ENCODE data around the gene HELB. TPM values are rescaled to one million over a fixed set of nuclear protein-coding genes. Genes with fewer than 3 reads are reported as not detected.

HELB gene
- total RNA-seq, 1 experiment from 2014 or later: 2.6 TPM

GRCh38 chr12:66367015-66367667 is 64.8 kb downstream of the HELB start:
- no peaks in the 10 kb centered on the region for H3K9me3 Mint-ChIP-seq (ENCODE audit: unreplicated experiment)
- H3K27ac Mint-ChIP-seq (ENCODE audit: low read depth, unreplicated experiment): no peak overlapping the region
- ChIA-PET CTCF (interaction anchor here (0.6 to 1.1 kb wide), 2 partner anchors 283 to 326 kb away, joined by 3 read pairs; no protein-coding TSS in a partner anchor), POLR2A (no interaction called here)
- no peak for TF ChIP-seq CTCF (IDR thresholded peaks at IDR 0.05; ENCODE audit: unreplicated experiment)
- BruUV-seq (replicated peaks): no TSS peak
- no peak for DNase-seq (ENCODE audit: unreplicated experiment)
- no peaks in the 10 kb centered on the region for H3K36me3 Mint-ChIP-seq (ENCODE audit: insufficient read depth, unreplicated experiment)
- intact Hi-C loops (cut with micrococcal nuclease): no loop called here
- no peaks in the 10 kb centered on the region for H3K4me1 Mint-ChIP-seq (ENCODE audit: insufficient read depth, unreplicated experiment)
- no peaks in the 10 kb centered on the region for H3K27me3 Mint-ChIP-seq (ENCODE audit: insufficient read depth, unreplicated experiment)
- H3K4me3 Mint-ChIP-seq (ENCODE audit: unreplicated experiment): no peak overlapping the region

GRCh38 chr12:66371982-66372381 is 69.7 kb downstream of the HELB start:
- POLR2A ChIA-PET: no interaction called here
- H3K4me3 Mint-ChIP-seq (ENCODE audit: unreplicated experiment): no peak overlapping the region
- no peaks in the 10 kb centered on the region for H3K9me3 Mint-ChIP-seq (ENCODE audit: unreplicated experiment)
- intact Hi-C loops (cut with micrococcal nuclease): no loop called here
- TF ChIP-seq CTCF (IDR thresholded peaks at IDR 0.05; ENCODE audit: unreplicated experiment): no peak
- no peaks in the 10 kb centered on the region for H3K4me1 Mint-ChIP-seq (ENCODE audit: insufficient read depth, unreplicated experiment)
- no peaks in the 10 kb centered on the region for H3K27me3 Mint-ChIP-seq (ENCODE audit: insufficient read depth, unreplicated experiment)
- BruUV-seq (replicated peaks): no TSS peak
- H3K27ac Mint-ChIP-seq (ENCODE audit: low read depth, unreplicated experiment): no peak overlapping the region
- no peak for DNase-seq (ENCODE audit: unreplicated experiment)
- H3K36me3 Mint-ChIP-seq (ENCODE audit: insufficient read depth, unreplicated experiment): no peaks in the 10 kb centered on the region
- CTCF ChIA-PET: no interaction called here

GRCh38 chr12:66375560-66375959 is 73.3 kb downstream of the HELB start:
- no peak for TF ChIP-seq CTCF (IDR thresholded peaks at IDR 0.05; ENCODE audit: unreplicated experiment)
- POLR2A ChIA-PET: no interaction called here
- Mint-ChIP-seq H3K4me3 (ENCODE audit: unreplicated experiment) (no peak overlapping the region), H3K36me3 (ENCODE audit: insufficient read depth, unreplicated experiment) (no peaks in the 10 kb centered on the region), H3K27ac (ENCODE audit: low read depth, unreplicated experiment) (no peak overlapping the region), H3K4me1 (ENCODE audit: insufficient read depth, unreplicated experiment) (no peaks in the 10 kb centered on the region), H3K27me3 (ENCODE audit: insufficient read depth, unreplicated experiment) (no peaks in the 10 kb centered on the region), H3K9me3 (ENCODE audit: unreplicated experiment) (no peaks in the 10 kb centered on the region)
- intact Hi-C loops (cut with micrococcal nuclease): no loop called here
- BruUV-seq (replicated peaks): no TSS peak
- CTCF ChIA-PET: interaction anchor here (1.5 to 1.8 kb wide), 2 partner anchors 23 to 33 kb away, joined by 5 to 6 read pairs; no protein-coding TSS in a partner anchor
- no peak for DNase-seq (ENCODE audit: unreplicated experiment)

GRCh38 chr12:66379616-66380015 is 77.3 kb downstream of the HELB start:
- DNase-seq (ENCODE audit: unreplicated experiment): no peak
- no TSS peak for BruUV-seq (replicated peaks)
- ChIA-PET POLR2A (no interaction called here), CTCF (interaction anchor here (0.6 kb wide), 1 partner anchor 181 kb away, joined by 3 read pairs; no protein-coding TSS in a partner anchor)
- Mint-ChIP-seq H3K4me1 (ENCODE audit: insufficient read depth, unreplicated experiment) (no peaks in the 10 kb centered on the region), H3K36me3 (ENCODE audit: insufficient read depth, unreplicated experiment) (no peaks in the 10 kb centered on the region), H3K27ac (ENCODE audit: low read depth, unreplicated experiment) (no peak overlapping the region), H3K4me3 (ENCODE audit: unreplicated experiment) (no peak overlapping the region), H3K9me3 (ENCODE audit: unreplicated experiment) (no peaks in the 10 kb centered on the region), H3K27me3 (ENCODE audit: insufficient read depth, unreplicated experiment) (no peaks in the 10 kb centered on the region)
- TF ChIP-seq CTCF (IDR thresholded peaks at IDR 0.05; ENCODE audit: unreplicated experiment): no peak
- intact Hi-C loops (cut with micrococcal nuclease): no loop called here

Data from MCF 10A (cell line).